K562 treated with DMSO at 1 percent for 12 hours (cell line): ENCODE results near the gene ZBED2. TPM values are rescaled to one million over a fixed set of nuclear protein-coding genes. Genes with fewer than 3 reads are reported as not detected.

ENCODE experiments used
- total RNA-seq: library from RNA; unstranded; fragments of 300-600 nt; gene quantifications from 2 replicates; pipeline ENCODE4 v1.2.3, GENCODE V29; 2022; ENCODE audit not compliant: insufficient read depth

The ZBED2 gene
- total RNA-seq: not detected in 2 replicates

GRCh38 chr3:111595232-111595631 is at the start of gene ZBED2:
ZBED2 (minus strand) TSS chr3:111595346; CDS start chr3:111594201, 1,145 bp downstream.

Other genes with a start within 250 kb of the ZBED2 start
- 0.35 and 1.0 TPM in 2 replicates for gene CD96, start 53.1 kb downstream of the ZBED2 start, total RNA-seq
- 0.11 TPM in 1 of 2 replicates, not detected in the other for gene PLCXD2, start 79.3 kb upstream of the ZBED2 start, total RNA-seq